HepG2 (cell line): ENCODE data around the gene PRDM10. TPM values are rescaled to one million over a fixed set of nuclear protein-coding genes. Genes with fewer than 3 reads are reported as not detected.

Experiments
- ARID4A ChIP-seq: sonication (generic); formaldehyde crosslinking; IDR thresholded peaks from 2 replicates; pipeline ENCODE4 v1.5.0; 2020; ENCODE audit warnings: mild to moderate bottlenecking, missing genetic modification reagents, borderline replicate concordance
- ATF4 ChIP-seq, 2 experiments: fragments of 450-650 bp in 1 of 2; sonication (generic) in 1 of 2; formaldehyde crosslinking; IDR thresholded peaks; 2 replicates each; pipeline versions ENCODE4 v1.5.0 to v1.8.0; 2020 to 2022; ENCODE audit warnings: mild to moderate bottlenecking in 1 of 2, missing genetic modification reagents in 1 of 2
- FOXJ3 ChIP-seq: sonication (generic); formaldehyde crosslinking; IDR thresholded peaks from 2 replicates; pipeline ENCODE4 v1.4.0; 2020; ENCODE audit warnings: missing genetic modification reagents, mild to moderate bottlenecking, borderline replicate concordance
- HNRNPL ChIP-seq: fragments of 200-400 bp; formaldehyde crosslinking; IDR thresholded peaks from 2 replicates; pipeline ENCODE4 v1.6.1; 2017; ENCODE audit warnings: mild to moderate bottlenecking, low read depth, low read length
- MAZ ChIP-seq, 2 experiments: sonication (generic) in 1 of 2; formaldehyde crosslinking in 1 of 2; IDR thresholded peaks; 2 replicates each; pipeline versions ENCODE4 v1.5.0 to v1.6.1; 2012 to 2020; ENCODE audit warnings: low read depth in 2 of 2, mild to moderate bottlenecking in 2 of 2, borderline replicate concordance in 1 of 2, improper control_type of control experiment in 1 of 2, low read length in 1 of 2, missing genetic modification reagents in 1 of 2, moderate library complexity in 1 of 2
- SMYD3 ChIP-seq: sonication (generic); formaldehyde crosslinking; IDR thresholded peaks from 2 replicates; pipeline ENCODE4 v1.8.1; 2023; ENCODE audit warnings: mild to moderate bottlenecking, missing genetic modification reagents
- ZNF282 ChIP-seq: fragments of 450-650 bp; IDR thresholded peaks from 2 replicates; pipeline ENCODE4 v1.6.1; 2018; ENCODE audit not compliant: partially characterized antibody
- ZNF335 ChIP-seq: sonication (generic); formaldehyde crosslinking; IDR thresholded peaks from 2 replicates; pipeline ENCODE4 v1.4.0; 2020; ENCODE audit warnings: missing genetic modification reagents
- polyA plus RNA-seq, 8 experiments: library from polyadenylated mRNA; depleted of rRNA in 3 of 8; stranded (reverse) in 7 of 8; unstranded in 1 of 8; fragments of >200 nt; fragmentation: Illumina TruSeq in 4 of 8; extraction: Trizol in 4 of 8; gene quantifications; 2 replicates each; pipeline versions ENCODE4 v1.2.1 to v1.2.3, GENCODE V29; 2011 to 2016; ENCODE audit warnings: low read depth in 4 of 8, missing spikeins in 1 of 8, mixed read lengths in 1 of 8; ENCODE audit not compliant: insufficient read depth in 1 of 8
- total RNA-seq, 5 experiments: library from RNA; depleted of rRNA; stranded (reverse); fragments of >200 nt; fragmentation: Illumina TruSeq; extraction: Trizol; gene quantifications; 2 replicates each; pipeline ENCODE4 v1.2.3, GENCODE V29; 2016; ENCODE audit warnings: low read depth in 1 of 5
- TF ChIP-seq, protein P1 (sequence below): sonication (generic); formaldehyde crosslinking; IDR thresholded peaks from 2 replicates; pipeline ENCODE4 v1.4.0; 2020; ENCODE audit warnings: mild to moderate bottlenecking, missing genetic modification reagents
- TF ChIP-seq, protein P2 (sequence below): sonication (generic); formaldehyde crosslinking; IDR thresholded peaks from 2 replicates; pipeline ENCODE4 v1.5.1; 2020; ENCODE audit warnings: mild to moderate bottlenecking, missing genetic modification reagents, borderline replicate concordance
- TF ChIP-seq, protein P3 (sequence below): sonication (generic); formaldehyde crosslinking; IDR thresholded peaks from 2 replicates; pipeline ENCODE4 v1.4.0; 2020; ENCODE audit warnings: mild to moderate bottlenecking, missing genetic modification reagents
- TF ChIP-seq, protein P4 (sequence below): sonication (generic); formaldehyde crosslinking; IDR thresholded peaks from 2 replicates; pipeline ENCODE4 v1.4.0; 2020; ENCODE audit warnings: mild to moderate bottlenecking, missing genetic modification reagents

The PRDM10 gene
- total and polyA plus RNA-seq, 2 of the 13 experiments (the other 11 are each of a cell fraction or from before 2014, with no cell fraction given): 5.7 to 5.8 TPM

DNA sequence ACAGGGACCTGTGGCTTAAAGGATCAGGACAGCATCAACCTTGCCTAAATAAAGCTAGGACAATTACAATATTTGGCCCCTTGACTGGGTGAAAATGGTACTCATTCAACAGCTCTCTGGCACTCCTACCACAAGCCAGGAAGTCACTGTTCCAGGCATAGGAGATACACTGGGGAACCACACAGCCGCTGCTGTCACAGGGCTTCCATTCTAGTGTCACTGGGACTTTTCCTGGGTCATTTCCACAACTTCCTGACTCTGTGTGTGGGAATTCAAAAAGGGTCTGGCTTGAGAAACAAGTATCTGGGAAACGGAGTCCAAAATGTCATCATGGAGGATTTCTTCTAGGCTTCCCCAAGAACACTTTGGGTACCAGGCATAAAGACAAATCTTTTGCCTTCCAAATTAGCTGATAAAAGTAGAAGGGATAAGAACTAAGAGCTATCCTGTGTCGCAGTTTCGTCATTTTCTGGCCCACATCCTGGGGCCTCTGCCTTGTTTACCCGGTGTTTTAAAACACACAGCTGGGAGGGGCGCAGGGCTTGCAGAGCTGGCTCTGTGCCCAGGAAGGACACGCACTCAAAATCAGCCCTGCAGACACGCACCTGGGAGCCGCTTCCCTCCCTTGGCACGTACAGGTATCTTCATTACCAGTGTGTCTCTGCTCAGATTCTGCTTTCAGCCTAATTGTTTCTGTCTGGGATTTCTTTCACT, 149.0 kb downstream of the PRDM10 start (continued):
- TF ChIP-seq, protein P1, sequence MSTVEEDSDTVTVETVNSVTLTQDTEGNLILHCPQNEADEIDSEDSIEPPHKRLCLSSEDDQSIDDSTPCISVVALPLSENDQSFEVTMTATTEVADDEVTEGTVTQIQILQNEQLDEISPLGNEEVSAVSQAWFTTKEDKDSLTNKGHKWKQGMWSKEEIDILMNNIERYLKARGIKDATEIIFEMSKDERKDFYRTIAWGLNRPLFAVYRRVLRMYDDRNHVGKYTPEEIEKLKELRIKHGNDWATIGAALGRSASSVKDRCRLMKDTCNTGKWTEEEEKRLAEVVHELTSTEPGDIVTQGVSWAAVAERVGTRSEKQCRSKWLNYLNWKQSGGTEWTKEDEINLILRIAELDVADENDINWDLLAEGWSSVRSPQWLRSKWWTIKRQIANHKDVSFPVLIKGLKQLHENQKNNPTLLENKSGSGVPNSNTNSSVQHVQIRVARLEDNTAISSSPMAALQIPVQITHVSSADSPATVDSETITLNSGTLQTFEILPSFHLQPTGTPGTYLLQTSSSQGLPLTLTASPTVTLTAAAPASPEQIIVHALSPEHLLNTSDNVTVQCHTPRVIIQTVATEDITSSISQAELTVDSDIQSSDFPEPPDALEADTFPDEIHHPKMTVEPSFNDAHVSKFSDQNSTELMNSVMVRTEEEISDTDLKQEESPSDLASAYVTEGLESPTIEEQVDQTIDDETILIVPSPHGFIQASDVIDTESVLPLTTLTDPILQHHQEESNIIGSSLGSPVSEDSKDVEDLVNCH (CRISPR knock-in tag): no peak
- no peak for TF ChIP-seq HNRNPL
- TF ChIP-seq, protein P2, sequence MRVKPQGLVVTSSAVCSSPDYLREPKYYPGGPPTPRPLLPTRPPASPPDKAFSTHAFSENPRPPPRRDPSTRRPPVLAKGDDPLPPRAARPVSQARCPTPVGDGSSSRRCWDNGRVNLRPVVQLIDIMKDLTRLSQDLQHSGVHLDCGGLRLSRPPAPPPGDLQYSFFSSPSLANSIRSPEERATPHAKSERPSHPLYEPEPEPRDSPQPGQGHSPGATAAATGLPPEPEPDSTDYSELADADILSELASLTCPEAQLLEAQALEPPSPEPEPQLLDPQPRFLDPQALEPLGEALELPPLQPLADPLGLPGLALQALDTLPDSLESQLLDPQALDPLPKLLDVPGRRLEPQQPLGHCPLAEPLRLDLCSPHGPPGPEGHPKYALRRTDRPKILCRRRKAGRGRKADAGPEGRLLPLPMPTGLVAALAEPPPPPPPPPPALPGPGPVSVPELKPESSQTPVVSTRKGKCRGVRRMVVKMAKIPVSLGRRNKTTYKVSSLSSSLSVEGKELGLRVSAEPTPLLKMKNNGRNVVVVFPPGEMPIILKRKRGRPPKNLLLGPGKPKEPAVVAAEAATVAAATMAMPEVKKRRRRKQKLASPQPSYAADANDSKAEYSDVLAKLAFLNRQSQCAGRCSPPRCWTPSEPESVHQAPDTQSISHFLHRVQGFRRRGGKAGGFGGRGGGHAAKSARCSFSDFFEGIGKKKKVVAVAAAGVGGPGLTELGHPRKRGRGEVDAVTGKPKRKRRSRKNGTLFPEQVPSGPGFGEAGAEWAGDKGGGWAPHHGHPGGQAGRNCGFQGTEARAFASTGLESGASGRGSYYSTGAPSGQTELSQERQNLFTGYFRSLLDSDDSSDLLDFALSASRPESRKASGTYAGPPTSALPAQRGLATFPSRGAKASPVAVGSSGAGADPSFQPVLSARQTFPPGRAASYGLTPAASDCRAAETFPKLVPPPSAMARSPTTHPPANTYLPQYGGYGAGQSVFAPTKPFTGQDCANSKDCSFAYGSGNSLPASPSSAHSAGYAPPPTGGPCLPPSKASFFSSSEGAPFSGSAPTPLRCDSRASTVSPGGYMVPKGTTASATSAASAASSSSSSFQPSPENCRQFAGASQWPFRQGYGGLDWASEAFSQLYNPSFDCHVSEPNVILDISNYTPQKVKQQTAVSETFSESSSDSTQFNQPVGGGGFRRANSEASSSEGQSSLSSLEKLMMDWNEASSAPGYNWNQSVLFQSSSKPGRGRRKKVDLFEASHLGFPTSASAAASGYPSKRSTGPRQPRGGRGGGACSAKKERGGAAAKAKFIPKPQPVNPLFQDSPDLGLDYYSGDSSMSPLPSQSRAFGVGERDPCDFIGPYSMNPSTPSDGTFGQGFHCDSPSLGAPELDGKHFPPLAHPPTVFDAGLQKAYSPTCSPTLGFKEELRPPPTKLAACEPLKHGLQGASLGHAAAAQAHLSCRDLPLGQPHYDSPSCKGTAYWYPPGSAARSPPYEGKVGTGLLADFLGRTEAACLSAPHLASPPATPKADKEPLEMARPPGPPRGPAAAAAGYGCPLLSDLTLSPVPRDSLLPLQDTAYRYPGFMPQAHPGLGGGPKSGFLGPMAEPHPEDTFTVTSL (CRISPR knock-in tag): peak; percentile 85; the same call in 1 of the 2 replicates
- TF ChIP-seq, protein P3, sequence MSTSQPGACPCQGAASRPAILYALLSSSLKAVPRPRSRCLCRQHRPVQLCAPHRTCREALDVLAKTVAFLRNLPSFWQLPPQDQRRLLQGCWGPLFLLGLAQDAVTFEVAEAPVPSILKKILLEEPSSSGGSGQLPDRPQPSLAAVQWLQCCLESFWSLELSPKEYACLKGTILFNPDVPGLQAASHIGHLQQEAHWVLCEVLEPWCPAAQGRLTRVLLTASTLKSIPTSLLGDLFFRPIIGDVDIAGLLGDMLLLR: 0 out of 2 replicates have a peak, but pooled peaks have one; percentile 26
- TF ChIP-seq ATF4 (CRISPR knock-in tag; IDR thresholded peaks at IDR 0.05): peak in 1 of 2 experiments; percentile 92; a peak in 2 of 4 replicates
- TF ChIP-seq ZNF282: no peak
- TF ChIP-seq, protein P4, sequence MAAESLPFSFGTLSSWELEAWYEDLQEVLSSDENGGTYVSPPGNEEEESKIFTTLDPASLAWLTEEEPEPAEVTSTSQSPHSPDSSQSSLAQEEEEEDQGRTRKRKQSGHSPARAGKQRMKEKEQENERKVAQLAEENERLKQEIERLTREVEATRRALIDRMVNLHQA: no peak
- TF ChIP-seq ARID4A (CRISPR knock-in tag): peak; percentile 54; the same call in 1 of the 2 replicates
- TF ChIP-seq SMYD3 (CRISPR knock-in tag): no peak
- TF ChIP-seq ZNF335: 0 out of 2 replicates have a peak, but pooled peaks have one; percentile 52
- peak; percentile 85 for TF ChIP-seq FOXJ3 (CRISPR knock-in tag)
- TF ChIP-seq MAZ (IDR thresholded peaks at IDR 0.05; ENCODE audit: borderline replicate concordance, low read depth, low read length): peak; percentile 30; the same call in 1 of the 2 replicates
- peak; percentile 46; the same call in 1 of the 2 replicates for TF ChIP-seq MAZ (CRISPR knock-in tag; IDR thresholded peaks at IDR 0.05; ENCODE audit: low read depth)
